ENCODE measurements around the gene PTPN12. TPM values are rescaled to one million over a fixed set of nuclear protein-coding genes. Genes with fewer than 3 reads are reported as not detected.

Gene PTPN12
- polyA plus RNA-seq, 1 donor from 2014 or later = 49.5 TPM

- H3K4me3 ChIP-seq (ENCODE audit: low read length) = no peak overlapping the region
- no peaks in the 10 kb centered on the region for H3K9me2 ChIP-seq (ENCODE audit: insufficient read depth, low read length)
- H3K9ac ChIP-seq (ENCODE audit: low read length) = no peak overlapping the region
- H3K9me3 ChIP-seq (ENCODE audit: low read length) = no peaks in the 10 kb centered on the region
- no peak overlapping the region for H2AFZ ChIP-seq (ENCODE audit: low read depth, low read length)
- no peak overlapping the region for H3K4me2 ChIP-seq (ENCODE audit: low read length)
- H3K27me3 ChIP-seq (ENCODE audit: insufficient read depth, low read depth, low read length) = no peaks in the 10 kb centered on the region
- no peaks in the 10 kb centered on the region for H3F3A ChIP-seq (ENCODE audit: insufficient read depth, low read length, poor library complexity, severe bottlenecking)
- no peaks in the 10 kb centered on the region for H3K79me2 ChIP-seq (replicated peaks; ENCODE audit: insufficient read depth, low read length)
- no peak overlapping the region for H3K27ac ChIP-seq (ENCODE audit: low read length)
- TF ChIP-seq POLR2AphosphoS5 (IDR thresholded peaks at IDR 0.05) (no peak), MXI1 (conservative IDR thresholded peaks at IDR 0.05; ENCODE audit: poor library complexity, severe bottlenecking) (no peak), EP300 (conservative IDR thresholded peaks at IDR 0.05; ENCODE audit: poor library complexity, severe bottlenecking) (no peak), REST (IDR thresholded peaks at IDR 0.05; ENCODE audit: borderline replicate concordance) (no peak), SMC3 (conservative IDR thresholded peaks at IDR 0.05; ENCODE audit: poor library complexity) (no peak), RAD21 (conservative IDR thresholded peaks at IDR 0.05) (no peak), CTCF (IDR thresholded peaks at IDR 0.05; ENCODE audit: poor library complexity, severe bottlenecking) (no peak), TAF1 (IDR thresholded peaks at IDR 0.05; ENCODE audit: low read depth) (no peak), EZH2 (IDR thresholded peaks at IDR 0.05; ENCODE audit: borderline replicate concordance, insufficient read depth, low read length, poor library complexity, severe bottlenecking) (no peak)
- H4K20me1 ChIP-seq (ENCODE audit: insufficient read depth) = no peaks in the 10 kb centered on the region
- no peaks in the 10 kb centered on the region for H3K36me3 ChIP-seq (ENCODE audit: insufficient read depth, low read length)
Observed at GRCh38 chr7:77665161-77665560, 128.1 kb downstream of the PTPN12 start.

GRCh38 chr7:77667459-77668086 is 130.5 kb downstream of the PTPN12 start:
- Histone ChIP-seq H3K27me3 (ENCODE audit: insufficient read depth, low read depth, low read length) (no peaks in the 10 kb centered on the region), H4K20me1 (ENCODE audit: insufficient read depth) (no peaks in the 10 kb centered on the region), H3K9ac (ENCODE audit: low read length) (no peak overlapping the region), H2AFZ (ENCODE audit: low read depth, low read length) (no peak overlapping the region), H3K9me3 (ENCODE audit: low read length) (no peaks in the 10 kb centered on the region), H3K4me2 (ENCODE audit: low read length) (no peak overlapping the region), H3K36me3 (ENCODE audit: insufficient read depth, low read length) (no peaks in the 10 kb centered on the region), H3K4me3 (ENCODE audit: low read length) (no peak overlapping the region), H3K9me2 (ENCODE audit: insufficient read depth, low read length) (no peaks in the 10 kb centered on the region), H3K27ac (ENCODE audit: low read length) (no peak overlapping the region), H3F3A (ENCODE audit: insufficient read depth, low read length, poor library complexity, severe bottlenecking) (no peaks in the 10 kb centered on the region), H3K79me2 (replicated peaks; ENCODE audit: insufficient read depth, low read length) (no peaks in the 10 kb centered on the region)
- TF ChIP-seq EP300 (conservative IDR thresholded peaks at IDR 0.05; ENCODE audit: poor library complexity, severe bottlenecking) = no peak
- TF ChIP-seq EZH2 (IDR thresholded peaks at IDR 0.05; ENCODE audit: borderline replicate concordance, insufficient read depth, low read length, poor library complexity, severe bottlenecking) = no peak
- no peak for TF ChIP-seq SMC3 (conservative IDR thresholded peaks at IDR 0.05; ENCODE audit: poor library complexity)
- no peak for TF ChIP-seq MXI1 (conservative IDR thresholded peaks at IDR 0.05; ENCODE audit: poor library complexity, severe bottlenecking)
- TF ChIP-seq REST (IDR thresholded peaks at IDR 0.05; ENCODE audit: borderline replicate concordance) = no peak
- no peak for TF ChIP-seq TAF1 (IDR thresholded peaks at IDR 0.05; ENCODE audit: low read depth)
- no peak for TF ChIP-seq CTCF (IDR thresholded peaks at IDR 0.05; ENCODE audit: poor library complexity, severe bottlenecking)
- no peak for TF ChIP-seq RAD21 (conservative IDR thresholded peaks at IDR 0.05)
- TF ChIP-seq POLR2AphosphoS5 (IDR thresholded peaks at IDR 0.05) = no peak

Measured in neural cell (in vitro differentiated cells).